ENCODE results near the gene PRICKLE1.

GRCh38 chr12:42492267-42492666, 97.3 kb downstream of the PRICKLE1 start:
- TF ChIP-seq CTCF (IDR thresholded peaks at IDR 0.05) (no peak), POLR2A (IDR thresholded peaks at IDR 0.05) (no peak)

Measured in body of pancreas (tissue), 4 donors.